GM18505 (cell line): ENCODE measurements around the gene MYLK4.

Experiments used
- ATAC-seq: cut with Tn5 transposase; IDR thresholded peaks from one replicate; pipeline ENCODE4 v1.9.1; 2021; ENCODE audit not compliant: unreplicated experiment
- POLR2A ChIP-seq: IDR thresholded peaks from 4 replicates; pipeline ENCODE4 v1.6.1; 2011; ENCODE audit warnings: borderline replicate concordance; ENCODE audit not compliant: insufficient read depth, insufficient read length; ENCODE audit errors: extremely low read depth

Gene MYLK4

DNA sequence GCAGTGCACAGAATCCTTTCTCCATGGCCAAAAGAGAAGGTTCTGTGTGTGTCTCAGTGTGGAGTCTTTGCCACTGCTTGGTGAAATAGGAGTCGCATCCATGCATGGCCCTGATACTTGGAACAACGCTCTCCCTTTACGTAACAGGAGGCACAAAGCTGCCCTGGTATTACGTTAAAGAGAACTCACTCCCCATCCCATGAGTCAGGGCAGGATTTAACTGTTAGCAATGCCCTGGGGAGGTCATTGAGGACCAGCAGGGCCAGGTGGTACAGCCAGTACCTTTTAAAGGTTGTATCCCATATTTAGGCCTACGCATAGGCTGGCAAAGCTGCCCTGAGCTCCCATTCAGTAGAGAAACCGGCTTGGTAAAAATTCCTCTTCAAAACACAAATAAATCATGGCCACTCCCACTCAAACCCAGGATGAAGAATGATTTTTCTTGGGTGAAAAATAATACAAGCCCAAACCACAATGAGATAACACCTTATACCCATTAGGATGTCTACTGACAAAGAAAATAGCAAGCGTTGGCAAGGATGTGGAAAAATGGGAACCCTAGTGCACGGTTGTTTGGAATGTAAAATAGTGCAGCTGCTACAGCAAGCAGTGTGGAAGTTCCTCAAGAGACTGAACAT lies 37.1 kb downstream of the MYLK4 start:
- TF ChIP-seq POLR2A = no peak
- no peak for ATAC-seq

DNA sequence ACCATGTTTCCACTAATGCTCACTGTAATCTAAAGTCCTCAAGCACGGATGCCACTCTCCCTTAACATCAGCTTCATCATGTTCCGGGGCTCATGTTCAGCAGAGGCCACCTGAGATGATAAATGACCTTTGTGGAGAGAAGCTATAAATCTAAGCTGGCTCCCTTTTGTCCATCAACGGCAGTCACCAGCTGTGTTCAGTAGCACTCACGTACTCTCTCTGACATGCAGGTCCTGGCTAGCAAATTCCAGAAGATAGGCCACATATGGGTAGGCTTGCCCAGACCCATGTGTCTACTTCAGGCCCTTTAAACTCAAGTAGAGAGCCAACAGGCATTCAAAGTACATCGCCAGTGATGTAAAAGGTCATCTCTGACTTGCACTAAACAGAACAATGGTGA lies 38.6 kb downstream of the MYLK4 start:
- no peak for TF ChIP-seq POLR2A
- no peak for ATAC-seq

DNA sequence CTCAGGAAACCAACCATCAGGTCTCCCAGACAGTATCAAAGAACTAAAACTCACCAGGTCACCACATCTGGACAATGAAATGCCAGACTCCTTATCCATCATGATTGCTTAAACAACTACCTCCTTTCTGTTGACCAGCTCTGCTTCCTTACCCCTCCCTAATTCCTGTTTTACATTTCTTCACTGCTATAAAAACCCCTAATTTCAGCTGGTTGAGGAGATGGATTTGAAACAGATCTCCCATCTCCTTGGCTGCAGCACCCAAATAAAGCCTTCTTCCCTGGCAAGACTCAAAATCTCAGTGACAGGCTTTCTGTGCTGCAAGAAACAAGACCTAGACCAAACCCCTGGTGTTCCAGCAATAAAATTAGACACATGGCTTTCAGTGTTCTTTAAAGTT lies 40.3 kb downstream of the MYLK4 start:
- no peak for ATAC-seq
- TF ChIP-seq POLR2A = no peak

DNA sequence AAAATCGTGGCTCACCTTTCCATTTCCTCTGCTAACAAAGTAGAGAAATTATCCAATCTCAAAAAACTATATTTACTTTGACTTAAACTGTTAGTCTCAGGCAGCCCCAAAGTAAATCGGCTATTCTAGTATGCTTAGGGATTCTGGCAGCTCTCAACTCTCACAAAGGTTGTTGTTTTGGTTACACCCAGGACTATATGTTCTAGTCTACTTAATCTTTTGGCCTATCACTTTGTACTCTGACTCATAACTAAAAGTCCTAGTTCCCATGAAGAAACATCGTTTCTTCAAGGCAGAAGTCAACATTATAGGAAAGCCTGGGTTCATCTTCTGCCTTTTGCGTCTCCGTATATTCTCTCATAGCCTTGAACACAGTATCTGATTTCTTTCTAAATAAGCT lies 42.3 kb downstream of the MYLK4 start:
- ATAC-seq = no peak
- TF ChIP-seq POLR2A = no peak

DNA sequence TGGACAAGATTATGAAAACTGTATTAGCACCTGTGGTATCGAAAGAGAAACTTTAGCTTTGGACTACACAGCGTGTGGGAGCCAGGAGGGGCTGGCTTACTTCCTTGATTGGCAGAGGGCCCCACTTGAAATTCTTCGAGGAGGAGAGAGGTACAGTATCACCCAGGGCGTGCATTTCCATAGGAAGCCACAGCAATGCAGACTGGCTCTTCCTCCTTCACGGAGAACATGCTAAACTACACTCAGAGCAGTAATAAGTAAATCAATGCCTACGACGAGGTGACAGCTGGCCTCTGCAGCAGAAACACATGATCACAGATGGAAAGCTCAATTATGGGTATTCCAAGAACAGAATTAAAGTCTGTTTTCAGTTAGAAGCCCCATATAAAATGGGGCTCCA lies 44.2 kb downstream of the MYLK4 start:
- TF ChIP-seq POLR2A = no peak
- ATAC-seq = no peak

DNA sequence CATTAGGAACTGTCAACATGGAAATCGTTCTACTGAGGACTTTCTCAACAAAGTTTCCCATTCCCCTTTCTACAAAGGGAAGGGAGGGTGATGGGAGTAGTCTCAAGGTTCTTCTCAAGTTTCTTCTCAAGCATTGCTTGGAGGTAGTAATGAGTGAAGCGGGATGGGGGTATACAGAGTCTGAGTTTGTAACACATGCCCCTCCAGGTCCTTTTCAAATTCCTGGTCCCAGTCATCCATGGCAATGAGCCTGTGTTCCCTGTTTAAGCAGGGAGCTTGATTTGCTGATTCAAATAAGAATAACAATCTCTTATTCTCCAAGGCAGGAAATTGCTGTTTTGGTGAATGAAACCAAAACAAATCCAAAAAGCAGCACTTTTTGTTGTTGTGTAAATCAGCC lies 45.5 kb downstream of the MYLK4 start:
- TF ChIP-seq POLR2A = no peak
- no peak for ATAC-seq

DNA sequence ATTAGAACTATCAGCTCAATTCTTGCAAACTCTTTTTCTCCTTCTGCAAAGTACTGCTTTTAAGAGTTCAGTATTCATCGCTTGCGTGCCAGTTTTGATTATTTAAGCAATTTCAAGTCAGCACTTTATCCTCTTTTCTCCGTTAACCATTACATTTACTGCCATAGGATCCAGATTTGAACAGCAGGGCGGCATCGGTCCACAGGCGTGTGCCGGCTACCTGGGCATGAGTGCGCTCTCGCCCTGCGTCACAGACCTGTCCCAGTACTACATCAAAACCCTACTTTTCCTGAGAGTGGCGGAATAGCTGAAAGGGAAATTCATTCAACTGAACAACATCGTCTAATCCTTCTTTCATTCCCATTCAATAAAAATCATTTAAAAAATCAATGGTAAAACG lies 53.4 kb downstream of the MYLK4 start:
- no peak for ATAC-seq
- TF ChIP-seq POLR2A = no peak

DNA sequence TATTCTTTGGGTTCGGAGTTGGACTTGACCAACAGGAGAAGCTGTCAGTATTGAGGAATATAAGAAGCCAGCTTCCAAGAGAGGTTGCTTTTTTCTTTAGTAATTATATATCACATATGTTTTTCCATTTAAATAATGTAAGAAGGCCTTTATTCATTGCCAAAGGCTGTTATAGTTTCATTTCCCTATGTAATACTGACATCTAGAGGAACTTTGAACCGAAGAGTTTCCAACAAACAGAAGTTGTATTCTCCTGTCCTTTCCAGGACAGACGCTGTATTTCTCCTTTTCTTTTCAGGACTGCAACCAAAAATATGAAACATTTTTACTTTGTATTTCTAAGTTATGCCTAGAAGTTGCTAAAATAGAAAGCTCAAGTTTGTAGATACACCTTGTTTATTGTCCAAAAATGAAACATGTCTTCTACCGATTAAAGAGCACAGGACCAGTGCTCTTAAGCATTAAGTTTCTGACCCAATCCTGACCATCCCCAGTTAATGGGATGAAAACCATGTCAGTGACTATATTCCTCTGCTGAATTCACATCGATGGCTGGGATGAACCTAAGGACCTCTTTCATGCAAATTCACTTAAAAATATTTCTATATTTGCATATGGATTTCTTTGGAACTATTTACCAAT lies 55.1 kb downstream of the MYLK4 start:
- ATAC-seq = no peak
- no peak for TF ChIP-seq POLR2A

DNA sequence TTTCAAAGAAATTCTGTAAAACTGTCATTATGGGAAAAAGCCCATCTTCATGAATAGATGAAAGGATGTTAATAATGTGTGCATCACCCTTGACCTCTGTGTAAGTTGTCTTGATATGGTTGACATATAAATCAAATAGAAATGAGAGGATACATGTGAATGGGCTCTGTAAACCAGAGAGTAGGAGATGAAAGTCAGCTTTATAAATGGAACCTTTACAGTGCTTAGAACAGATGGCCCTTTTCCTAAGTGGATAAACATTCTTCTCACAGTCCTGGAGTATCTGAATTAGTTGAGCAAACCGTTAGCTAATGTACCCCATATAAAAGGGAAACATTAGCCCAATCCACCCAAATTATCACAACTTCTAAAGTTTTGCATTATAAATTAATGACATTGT lies 57.5 kb downstream of the MYLK4 start:
- no peak for TF ChIP-seq POLR2A
- ATAC-seq = no peak

DNA sequence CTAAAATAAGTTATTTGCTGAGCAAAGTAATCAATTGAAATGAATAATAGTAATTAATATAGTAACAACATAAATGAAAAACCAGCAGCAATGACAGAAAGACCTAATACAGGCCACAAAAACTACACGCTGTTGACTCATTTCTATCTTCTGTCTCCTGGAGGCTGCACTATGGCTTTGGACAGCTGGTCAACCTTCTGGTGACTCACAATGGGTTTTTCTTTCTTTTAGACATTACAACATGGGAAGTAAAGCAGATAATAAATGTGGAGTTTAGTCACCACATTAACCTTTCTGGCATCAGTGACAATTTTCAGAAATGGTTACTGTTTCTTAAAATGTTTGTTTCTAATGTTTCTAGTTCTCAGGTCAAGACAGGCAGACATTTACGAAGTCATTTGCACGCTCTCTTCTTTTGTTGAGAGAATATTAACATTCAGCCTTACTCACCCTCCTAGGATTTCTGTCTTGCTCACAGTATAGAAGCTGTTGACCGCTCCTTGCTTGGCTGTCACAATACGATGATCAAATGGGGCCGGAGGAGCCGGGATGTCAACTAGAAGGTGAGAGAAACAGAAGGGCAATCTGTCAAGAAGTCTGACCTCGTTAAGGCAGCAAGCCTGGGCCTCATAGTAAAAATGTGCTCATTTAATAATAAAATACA lies 62.2 kb downstream of the MYLK4 start:
- ATAC-seq = no peak
- no peak for TF ChIP-seq POLR2A

DNA sequence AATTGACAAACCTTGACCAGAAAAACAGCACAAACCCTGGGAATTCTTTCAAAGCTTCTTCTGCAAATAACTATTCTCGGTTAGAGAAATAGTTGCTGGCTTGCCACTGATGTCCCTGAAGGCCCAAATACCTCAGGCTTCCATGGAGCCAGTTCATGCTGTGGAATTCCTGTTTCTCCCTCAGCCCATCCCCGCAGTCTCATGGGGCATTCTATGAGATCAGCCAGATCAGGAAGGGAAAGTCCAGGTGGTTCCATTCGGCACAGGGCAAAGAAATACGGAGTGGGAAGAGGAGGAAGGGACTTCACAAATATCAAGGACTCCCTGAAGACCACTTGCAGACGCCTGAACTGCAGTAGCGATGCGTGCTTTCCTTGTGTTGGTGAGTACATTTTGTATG lies 63.3 kb downstream of the MYLK4 start:
- ATAC-seq = no peak
- no peak for TF ChIP-seq POLR2A

DNA sequence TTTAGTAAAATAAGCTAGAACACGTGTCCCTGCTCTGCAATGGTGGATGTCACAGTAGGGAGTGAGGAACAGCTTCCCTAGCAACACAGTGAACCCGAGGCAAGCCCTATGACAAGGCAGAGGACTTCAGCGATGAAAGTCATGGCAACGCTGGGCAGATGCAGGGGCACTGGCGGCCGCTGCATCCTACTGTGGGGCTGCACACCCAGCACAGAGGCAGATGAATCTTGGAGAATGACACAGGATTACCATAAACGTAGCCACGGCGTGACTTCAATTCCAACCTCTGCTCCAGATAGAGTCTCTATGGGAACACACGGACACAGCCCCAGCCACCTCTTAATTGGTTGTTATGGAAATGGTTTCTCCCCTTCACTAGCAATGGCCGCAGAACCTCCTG lies 64.2 kb downstream of the MYLK4 start:
- TF ChIP-seq POLR2A = no peak
- ATAC-seq = no peak

DNA sequence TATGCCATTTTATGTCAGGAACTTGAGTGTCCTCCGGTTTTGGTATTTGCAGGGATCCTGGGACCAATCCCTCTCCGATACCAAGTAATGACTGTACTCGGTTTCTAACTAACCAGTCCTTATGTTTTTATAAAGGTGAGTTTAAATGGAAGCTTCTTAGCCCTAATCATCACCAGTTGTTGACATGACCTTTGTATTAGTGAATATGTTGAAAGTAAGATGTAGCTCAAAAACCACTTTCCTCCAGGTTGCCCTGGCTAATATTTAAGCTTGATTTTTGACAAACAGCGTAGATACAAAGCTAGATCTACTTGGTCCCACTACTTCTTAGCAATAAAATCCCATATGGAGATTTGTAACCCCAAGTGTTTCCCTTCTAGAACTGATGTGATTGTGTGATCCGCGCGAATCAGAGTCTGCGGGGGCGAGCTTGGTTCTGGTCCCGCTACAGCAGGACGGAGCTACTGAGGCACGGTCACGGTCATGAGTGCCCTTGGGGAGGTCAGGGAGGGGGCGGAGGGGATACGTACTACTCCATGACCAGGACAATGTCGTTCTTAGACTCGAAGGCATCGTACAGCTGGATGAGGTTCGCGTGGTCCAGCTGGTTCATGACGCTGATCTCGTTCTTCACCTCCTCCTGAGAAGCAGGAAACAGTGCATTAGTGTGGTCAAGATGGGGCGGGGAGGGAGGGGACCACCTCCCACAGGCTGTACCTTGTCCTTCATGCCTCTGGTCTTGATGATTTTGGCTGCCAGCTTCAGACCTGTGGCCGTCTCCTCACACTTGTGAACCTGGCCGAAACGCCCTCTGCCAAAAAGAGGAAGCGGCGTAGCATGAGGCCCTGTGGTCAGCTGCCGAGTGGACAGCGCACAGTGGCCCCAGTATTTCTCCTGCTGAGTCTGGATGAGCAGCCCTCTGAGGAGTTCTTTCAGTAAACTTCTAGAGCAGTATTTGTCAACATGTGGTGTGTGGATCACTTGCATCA lies 65.7 kb downstream of the MYLK4 start:
- TF ChIP-seq POLR2A = no peak

More for the DNA sequence above, 65.7 kb downstream of the MYLK4 start:
- ATAC-seq = no peak
